Forelimb muscle (tissue), 1 donor: ENCODE results near the gene VTI1A. TPM values are rescaled to one million over a fixed set of nuclear protein-coding genes. Genes with fewer than 3 reads are reported as not detected.

Experiments used
- DNase-seq: peaks from one replicate; pipeline ENCODE4 v3.0.0-alpha.2; 2013; ENCODE audit warnings: low read depth
- polyA plus RNA-seq: library from polyadenylated mRNA; unstranded; fragments of 120-200 nt; gene quantifications from one replicate; pipeline ENCODE4 v1.2.1, GENCODE V29; 2013; ENCODE audit not compliant: insufficient read length

Gene VTI1A
- polyA plus RNA-seq, 1 donor: 13.0 TPM

DNA sequence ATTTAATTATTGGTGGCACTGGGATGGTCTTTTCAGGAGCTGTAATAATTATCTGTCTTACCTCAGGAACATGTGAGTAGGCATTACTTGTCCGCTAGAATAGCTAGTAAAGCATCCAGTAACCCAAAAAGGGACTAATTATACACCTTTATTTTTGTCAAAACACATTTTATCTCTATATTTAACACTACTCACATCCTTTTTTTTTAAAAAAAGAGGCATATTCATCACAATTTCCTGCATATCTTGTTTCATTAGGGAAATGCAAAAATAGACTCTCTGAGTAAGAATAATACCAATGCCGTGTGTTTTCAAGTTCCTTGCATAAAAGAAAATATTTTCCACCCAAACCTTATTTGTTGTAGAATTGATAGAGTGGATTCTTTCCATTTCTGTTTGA is 99.5 kb downstream of the VTI1A start:
- no peak for DNase-seq

GRCh38 chr10:112548535-112549276 is 101.7 kb downstream of the VTI1A start:
- no peak for DNase-seq

- DNase-seq: no peak
Observed at GRCh38 chr10:112552593-112553110, 105.6 kb downstream of the VTI1A start.

GRCh38 chr10:112553315-112553714 is 106.3 kb downstream of the VTI1A start:
- DNase-seq: no peak

- DNase-seq: no peak
Observed at GRCh38 chr10:112554263-112554662, 107.2 kb downstream of the VTI1A start.

DNA sequence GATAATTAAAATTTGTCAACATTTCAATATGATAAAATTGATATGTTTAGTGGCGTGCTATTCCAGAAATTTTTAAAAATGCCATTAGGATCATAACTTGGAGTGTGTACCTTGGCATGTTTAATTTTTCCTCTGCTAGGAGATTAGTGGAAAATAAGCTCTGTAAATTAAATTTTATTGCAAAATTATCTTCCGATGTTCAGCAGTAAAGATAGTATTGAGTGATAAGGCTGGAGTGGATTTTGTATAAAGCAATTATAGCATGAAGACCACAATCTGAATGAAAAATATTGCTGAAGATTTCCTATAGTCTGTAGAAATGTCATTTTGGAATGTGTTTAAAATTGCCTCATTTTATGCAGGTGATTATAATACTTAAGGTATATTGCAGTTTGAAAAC is 110.2 kb downstream of the VTI1A start:
- DNase-seq: no peak

GRCh38 chr10:112558476-112559142 is 111.6 kb downstream of the VTI1A start:
- DNase-seq: no peak

DNA sequence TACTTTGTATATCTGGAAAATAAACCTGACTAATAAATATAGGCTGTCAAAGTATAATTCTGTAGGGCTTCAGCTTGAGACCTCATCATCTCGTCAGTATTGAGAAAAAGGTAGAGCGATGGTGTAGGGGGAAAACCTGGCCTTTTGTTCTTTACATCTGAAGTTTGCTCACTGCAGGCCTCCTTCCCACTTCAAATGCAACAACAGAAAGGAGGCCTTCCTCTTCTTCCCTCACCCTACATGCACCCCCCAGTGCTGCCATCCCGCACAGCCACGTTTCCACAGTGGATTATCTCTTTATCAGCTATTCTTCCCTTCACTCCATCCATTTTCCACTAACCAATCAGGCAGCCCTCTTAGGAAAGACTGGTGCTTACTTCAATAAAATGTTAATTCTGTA is 112.3 kb downstream of the VTI1A start:
- DNase-seq: no peak

DNA sequence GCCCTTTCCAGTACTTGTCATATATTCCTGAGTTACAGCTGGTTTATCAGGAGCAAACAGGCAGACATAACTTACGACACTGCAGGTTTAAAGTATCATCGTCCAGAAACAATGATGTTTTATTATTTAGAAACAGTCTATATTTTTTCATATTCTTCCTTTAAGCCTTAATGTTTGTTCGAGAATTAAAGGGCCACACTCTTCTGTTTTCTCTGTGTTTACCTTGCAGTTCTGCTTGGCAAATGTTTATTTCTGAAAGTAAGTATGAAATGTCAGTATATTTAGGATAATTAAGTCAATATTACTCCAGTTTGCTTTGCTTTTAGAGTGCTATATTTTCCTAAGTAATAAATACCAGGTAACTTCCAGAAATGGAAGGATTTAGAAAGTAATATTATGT is 115.1 kb downstream of the VTI1A start:
- no peak for DNase-seq

DNA sequence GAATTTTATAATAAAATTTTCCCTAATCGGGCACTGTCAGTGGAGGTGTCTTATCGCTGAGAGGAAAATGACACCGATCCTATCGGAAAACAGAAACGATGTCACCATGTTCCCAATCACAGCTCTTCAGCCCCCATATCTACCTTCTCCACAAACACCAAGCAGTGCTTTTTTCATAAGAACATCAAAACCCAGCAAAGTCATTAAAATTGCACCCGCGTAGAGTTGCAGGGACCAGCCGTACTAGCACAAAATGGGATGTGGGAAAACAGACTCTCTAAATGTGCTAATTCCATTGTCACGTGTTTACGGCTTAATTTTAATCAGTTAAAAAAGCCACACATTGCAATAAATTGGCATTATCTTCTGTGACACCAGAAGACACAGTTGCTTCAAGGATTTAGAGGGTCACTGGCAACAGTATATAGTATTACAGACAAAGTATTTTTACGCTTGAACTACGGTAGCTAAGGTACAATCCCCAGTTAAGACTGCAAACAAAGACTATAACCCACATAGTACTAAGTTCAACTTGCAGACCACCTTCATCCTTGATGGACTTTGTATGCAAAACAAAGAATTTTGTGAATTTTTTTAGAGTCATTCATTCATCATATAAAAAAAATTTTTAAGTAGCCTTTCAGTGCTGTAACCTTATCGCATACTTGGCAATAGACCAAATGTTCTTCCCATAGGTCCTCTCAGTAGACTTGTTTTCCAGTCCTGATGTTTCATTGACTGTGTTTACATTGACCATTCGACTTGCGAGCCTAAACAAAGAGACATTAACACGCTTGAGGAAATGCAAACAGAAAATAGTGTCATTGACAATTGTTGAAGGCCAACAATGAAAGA is 116.0 kb downstream of the VTI1A start:
- DNase-seq: no peak

DNA sequence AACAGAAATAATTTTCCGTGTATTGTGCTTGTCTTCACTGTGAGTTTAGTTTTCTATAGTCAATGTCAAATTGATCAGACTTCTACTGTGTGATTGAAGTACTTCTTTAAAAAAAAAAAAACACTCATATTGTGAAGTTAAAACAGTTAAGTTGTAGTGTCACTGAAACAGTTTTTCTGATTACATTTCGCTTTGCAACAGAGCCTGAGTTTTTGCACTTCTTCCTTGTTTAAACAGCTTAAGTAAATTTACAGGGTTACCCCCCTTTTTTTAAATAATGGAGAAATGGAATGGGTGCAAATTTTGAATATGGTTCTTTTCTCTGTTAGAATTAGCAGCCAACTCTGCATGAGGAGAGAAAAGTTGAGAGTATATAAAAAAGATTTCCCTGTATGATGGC is 117.3 kb downstream of the VTI1A start:
- no peak for DNase-seq

DNA sequence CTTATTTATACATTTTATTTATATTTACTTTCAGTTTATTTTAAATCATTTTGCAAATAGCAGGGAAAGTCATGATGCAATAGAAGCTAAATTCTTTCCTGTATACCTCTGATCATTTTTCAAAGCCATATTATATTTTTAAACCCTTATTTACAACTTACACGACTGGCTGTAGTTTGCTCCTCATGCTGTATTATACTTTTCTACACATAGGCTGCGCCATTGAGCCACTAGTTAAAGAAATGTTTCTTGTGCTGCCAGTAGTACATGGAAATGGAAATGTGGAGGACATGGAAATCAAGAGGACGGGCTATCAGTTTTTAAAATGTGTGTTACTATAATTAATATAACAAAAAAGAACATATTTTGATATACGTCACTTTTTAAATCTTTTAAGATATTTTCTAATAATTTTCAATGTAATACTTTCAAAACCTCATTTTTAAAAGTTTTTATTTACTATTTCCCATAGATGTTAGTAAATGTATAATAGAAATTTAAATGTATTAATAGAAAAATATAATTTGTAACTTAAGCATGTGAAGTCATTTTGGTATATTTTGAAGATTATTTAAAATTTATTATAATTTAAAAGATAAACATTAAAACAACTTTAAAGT is 118.5 kb downstream of the VTI1A start:
- peak; percentile 24 for DNase-seq

GRCh38 chr10:112570585-112570984 is 123.6 kb downstream of the VTI1A start:
- no peak for DNase-seq

DNA sequence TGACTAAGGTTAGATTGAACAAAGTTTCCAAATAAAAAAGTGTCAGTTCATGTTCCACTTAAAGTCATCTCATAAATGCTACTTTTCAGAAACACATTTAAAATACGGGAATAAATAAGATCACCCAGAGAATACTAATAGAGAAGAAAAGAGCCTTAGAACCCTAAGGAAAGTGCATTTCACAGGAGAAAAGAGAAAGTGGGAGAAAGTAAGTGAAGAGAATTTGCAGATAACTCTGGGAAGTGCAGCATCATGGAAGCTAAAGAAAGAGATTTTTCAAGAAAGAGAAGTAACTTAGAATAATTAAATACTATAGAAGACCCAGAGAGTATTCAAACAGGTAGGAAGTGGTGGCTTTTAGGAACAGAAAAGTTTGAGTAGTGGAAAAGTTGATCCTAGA is 132.6 kb downstream of the VTI1A start:
- DNase-seq: no peak

GRCh38 chr10:112580267-112580666 is 133.3 kb downstream of the VTI1A start:
- no peak for DNase-seq

GRCh38 chr10:112581921-112582320 is 134.9 kb downstream of the VTI1A start:
- no peak for DNase-seq

DNA sequence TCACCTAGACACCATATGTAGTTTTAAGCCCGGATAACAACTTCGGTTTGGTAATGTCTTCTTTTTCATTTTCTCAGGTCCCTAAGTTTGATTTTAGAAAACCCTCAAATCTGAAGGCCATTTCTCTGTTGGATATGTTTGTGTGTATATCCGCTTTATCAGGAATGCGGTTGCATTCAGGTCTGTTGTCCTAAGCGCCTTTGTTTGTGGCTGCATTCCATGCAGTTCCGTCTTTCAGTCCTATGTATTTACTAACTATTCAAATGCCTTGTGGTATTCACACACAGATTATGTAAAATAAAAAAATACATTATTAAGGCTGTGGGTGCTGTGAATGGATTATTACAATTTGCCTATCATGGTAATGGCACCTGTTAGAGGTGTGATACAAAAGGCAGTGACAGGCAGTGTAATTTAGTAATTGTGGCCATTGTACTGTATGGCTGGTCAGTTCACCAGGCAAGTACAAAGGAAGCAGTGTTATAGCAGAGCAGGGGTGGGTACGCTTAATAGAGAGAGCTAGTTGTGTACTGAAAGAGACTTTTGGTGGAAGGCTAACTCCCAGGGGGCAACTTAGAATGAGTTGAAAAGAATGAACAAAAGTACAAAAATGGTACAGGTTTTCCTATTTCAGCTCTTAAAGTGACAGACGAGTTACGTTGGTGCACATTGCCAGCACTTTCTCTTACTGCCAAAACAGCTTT is 136.4 kb downstream of the VTI1A start:
- no peak for DNase-seq

- no peak for DNase-seq
Observed at GRCh38 chr10:112584276-112584675, 137.3 kb downstream of the VTI1A start.

GRCh38 chr10:112585126-112585525 is 138.1 kb downstream of the VTI1A start:
- no peak for DNase-seq

GRCh38 chr10:112585960-112586359 is 138.9 kb downstream of the VTI1A start:
- no peak for DNase-seq

DNA sequence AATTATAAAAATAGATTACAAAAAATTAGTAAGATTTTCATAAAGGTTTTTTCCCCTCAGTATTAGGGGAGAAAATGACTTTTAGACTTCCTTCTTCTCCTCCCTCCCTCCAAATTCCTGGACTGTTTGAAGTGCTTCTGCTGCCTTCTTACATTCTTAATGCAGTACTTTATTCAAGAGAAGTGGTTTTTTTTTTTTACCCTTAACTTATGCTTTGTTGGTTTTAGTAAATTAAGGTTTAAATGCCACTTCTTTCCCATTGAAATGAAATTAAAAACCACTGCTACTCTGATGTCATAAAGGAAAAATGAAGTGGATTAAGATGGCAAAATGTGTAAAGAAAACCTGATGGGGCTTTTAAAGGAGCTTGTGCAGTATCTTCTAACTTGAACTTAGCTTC is 140.7 kb downstream of the VTI1A start:
- no peak for DNase-seq
